HepG2 (cell line): ENCODE measurements around the gene DLG5. TPM values are rescaled to one million over a fixed set of nuclear protein-coding genes. Genes with fewer than 3 reads are reported as not detected.

Experiments used
- ATAC-seq: fragments of 200-7000 bp; cut with Tn5 transposase; 3 replicates; pipeline ENCODE4 v1.9.1; 2020; ENCODE audit warnings: mild to moderate bottlenecking, moderate library complexity
- BruUV-seq: library from RNA; stranded (reverse); fragments of 400-500 nt; replicated peaks from 2 replicates; lab custom pipeline; 2021; lab: Mats Ljungman, UMichigan
- CTCF ChIA-PET: fragments of 300-600 bp; formaldehyde crosslinking; extraction: SDS; loops from one replicate; lab custom pipeline; 2021; ENCODE audit warnings: low total read pairs, inconsistent platforms, low intra/inter-chr PET ratio; lab: Yijun Ruan, JAX
- POLR2A ChIA-PET: fragments of 350-600 bp; sonication (Branson Sonifier 250); formaldehyde crosslinking; loops from one replicate; lab custom pipeline; 2020; ENCODE audit warnings: antibody characterized with exemption, inconsistent platforms; lab: Yijun Ruan, JAX
- DNase-seq: peaks from one replicate; pipeline ENCODE4 v3.0.0-alpha.2; 2015; ENCODE audit warnings: low spot score
- FAIRE-seq: peaks from 3 replicates; lab custom pipeline; 2011; peaks lifted over from hg19 to GRCh38; lab: Jason Lieb, UNC
- H2AFZ ChIP-seq: one replicate; pipeline ENCODE4 v1.6.1; 2011; ENCODE audit warnings: low read length, inconsistent platforms
- H3K27ac ChIP-seq: fragments of 300-600 bp; 3 replicates; pipeline ENCODE4 v1.8.0; 2011; ENCODE audit warnings: mixed run types, mild to moderate bottlenecking, mixed read lengths, low read length, inconsistent platforms; ENCODE audit not compliant: insufficient read depth; ENCODE audit errors: extremely low read length
- H3K27me3 ChIP-seq, 2 experiments: fragments of 200-600 bp in 1 of 2; 2 replicates in 1 of 2; 3 replicates in 1 of 2; pipeline versions ENCODE4 v1.6.0 to v1.8.0; 2011; ENCODE audit warnings: low read length in 2 of 2, mild to moderate bottlenecking in 2 of 2, moderate library complexity in 2 of 2, inconsistent platforms in 1 of 2; ENCODE audit not compliant: insufficient read depth in 2 of 2, control insufficient read depth in 1 of 2
- H3K36me3 ChIP-seq, 2 experiments: fragments of 200-600 bp in 1 of 2; replicated peaks in 1 of 2; 2 replicates in 1 of 2; 3 replicates in 1 of 2; pipeline versions ENCODE4 v1.5.1 to v1.8.0; 2011; ENCODE audit warnings: low read length in 2 of 2, inconsistent platforms in 1 of 2; ENCODE audit not compliant: insufficient read depth in 2 of 2, control insufficient read depth in 1 of 2
- H3K4me1 ChIP-seq: 2 replicates; pipeline ENCODE4 v1.5.1; 2012; ENCODE audit warnings: low read length, inconsistent platforms; ENCODE audit not compliant: insufficient read depth
- H3K4me2 ChIP-seq: 2 replicates; pipeline ENCODE4 v1.6.0; 2011; ENCODE audit warnings: low read depth, low read length, inconsistent platforms
- H3K4me3 ChIP-seq, 3 experiments: fragments of 200-600 bp in 1 of 3; sonication (generic), shearing (Covaris generic) in 1 of 3; replicated peaks in 1 of 3; 2 replicates each; pipeline ENCODE4 v1.5.1; 2011 to 2016; ENCODE audit warnings: low read length in 3 of 3, inconsistent platforms in 2 of 3, low read depth in 2 of 3, mild to moderate bottlenecking in 2 of 3, control low read depth in 1 of 3, mixed read lengths in 1 of 3; ENCODE audit not compliant: insufficient read depth in 1 of 3
- H3K79me2 ChIP-seq: one replicate; pipeline ENCODE4 v1.6.1; 2011; ENCODE audit warnings: low read length, inconsistent platforms; ENCODE audit not compliant: insufficient read depth
- H3K9ac ChIP-seq: 2 replicates; pipeline ENCODE4 v1.6.0; 2011; ENCODE audit warnings: mild to moderate bottlenecking, low read depth, low read length, inconsistent platforms; ENCODE audit not compliant: insufficient read depth
- H3K9me3 ChIP-seq: 2 replicates; pipeline ENCODE4 v1.5.1; 2012; ENCODE audit warnings: mild to moderate bottlenecking, low read length
- H4K20me1 ChIP-seq: 2 replicates; pipeline ENCODE4 v1.6.0; 2011; ENCODE audit warnings: inconsistent platforms, mild to moderate bottlenecking, low read length, moderate library complexity; ENCODE audit not compliant: insufficient read depth
- ELF3 ChIP-seq: IDR thresholded peaks from 2 replicates; pipeline ENCODE4 v1.6.1; 2016; ENCODE audit warnings: missing genetic modification reagents, missing compliant biosample characterization
- HMG20A ChIP-seq: IDR thresholded peaks from 2 replicates; pipeline ENCODE4 v1.6.1; 2016; ENCODE audit warnings: borderline replicate concordance
- KLF16 ChIP-seq, 2 experiments: sonication (generic) in 1 of 2; formaldehyde crosslinking in 1 of 2; IDR thresholded peaks; 2 replicates each; pipeline versions ENCODE4 v1.6.1 to v1.8.0; 2016 to 2023; ENCODE audit warnings: missing genetic modification reagents in 2 of 2, missing compliant biosample characterization in 1 of 2
- SMAD1 ChIP-seq: sonication (generic); formaldehyde crosslinking; IDR thresholded peaks from 2 replicates; pipeline ENCODE4 v1.4.0; 2020; ENCODE audit warnings: missing genetic modification reagents, low read depth, mild to moderate bottlenecking, borderline replicate concordance
- SP1 ChIP-seq, 2 experiments: fragments of 450-650 bp in 1 of 2; sonication (generic) in 1 of 2; formaldehyde crosslinking in 1 of 2; IDR thresholded peaks; 2 replicates each; pipeline versions ENCODE4 v1.4.0 to v1.6.1; 2016 to 2020; ENCODE audit warnings: missing genetic modification reagents in 1 of 2
- TBP ChIP-seq: sonication (generic); formaldehyde crosslinking; IDR thresholded peaks from 2 replicates; pipeline ENCODE4 v1.5.0; 2020; ENCODE audit warnings: missing genetic modification reagents
- ZFP37 ChIP-seq: sonication (generic); formaldehyde crosslinking; IDR thresholded peaks from 2 replicates; pipeline ENCODE4 v1.4.0; 2020; ENCODE audit warnings: missing genetic modification reagents, borderline replicate concordance
- ZFP82 ChIP-seq: sonication (generic); formaldehyde crosslinking; IDR thresholded peaks from 2 replicates; pipeline ENCODE4 v1.5.1; 2020; ENCODE audit warnings: mild to moderate bottlenecking, missing genetic modification reagents, borderline replicate concordance
- ZKSCAN8 ChIP-seq: IDR thresholded peaks from 2 replicates; pipeline ENCODE4 v1.6.1; 2016; ENCODE audit warnings: borderline replicate concordance, missing genetic modification reagents, missing compliant biosample characterization
- ZNF234 ChIP-seq: sonication (generic); formaldehyde crosslinking; conservative IDR thresholded peaks from 2 replicates; pipeline ENCODE4 v1.5.1; 2020; ENCODE audit warnings: mild to moderate bottlenecking, missing genetic modification reagents
- ZNF44 ChIP-seq: sonication (generic); formaldehyde crosslinking; IDR thresholded peaks from 2 replicates; pipeline ENCODE4 v1.5.1; 2020; ENCODE audit warnings: mild to moderate bottlenecking, missing genetic modification reagents
- WGBS: methylation state at CpG from one replicate; pipeline ENCODE4 v1.1.6; 2017; ENCODE audit warnings: low lambda C conversion rate; 5-methylcytosine and 5-hydroxymethylcytosine counted together
- in situ Hi-C: cut with HindIII; loops from 2 replicates; pipeline ENCODE4 v1.10.0; 2017; ENCODE audit warnings: low pct_unique_long_range_greater_than_20kb; ENCODE audit not compliant: extremely low pct_ligation_motif_present
- intact Hi-C: fragments of 100-400 bp; cut with micrococcal nuclease; formaldehyde crosslinking; loops from one replicate; pipeline ENCODE4 v1.10.0; 2022; ENCODE audit not compliant: unreplicated experiment
- polyA plus RNA-seq, 8 experiments: library from polyadenylated mRNA; depleted of rRNA in 3 of 8; stranded (reverse) in 7 of 8; unstranded in 1 of 8; fragments of >200 nt; fragmentation: Illumina TruSeq in 4 of 8; extraction: Trizol in 4 of 8; gene quantifications; 2 replicates each; pipeline versions ENCODE4 v1.2.1 to v1.2.3, GENCODE V29; 2011 to 2016; ENCODE audit warnings: low read depth in 4 of 8, missing spikeins in 1 of 8, mixed read lengths in 1 of 8; ENCODE audit not compliant: insufficient read depth in 1 of 8
- total RNA-seq, 5 experiments: library from RNA; depleted of rRNA; stranded (reverse); fragments of >200 nt; fragmentation: Illumina TruSeq; extraction: Trizol; gene quantifications; 2 replicates each; pipeline ENCODE4 v1.2.3, GENCODE V29; 2016; ENCODE audit warnings: low read depth in 1 of 5
- TF ChIP-seq, protein P1 (sequence below): sonication (generic); formaldehyde crosslinking; IDR thresholded peaks from 2 replicates; pipeline ENCODE4 v1.5.1; 2020; ENCODE audit warnings: mild to moderate bottlenecking, missing genetic modification reagents

DLG5 gene
- total and polyA plus RNA-seq, 2 of the 13 experiments (the other 11 are each of a cell fraction or from before 2014, with no cell fraction given), result 15.5 to 18.2 TPM

- TF ChIP-seq ELF3, result no peak
- TF ChIP-seq ZFP82 (CRISPR knock-in tag), result no peak
- TF ChIP-seq, protein P1, sequence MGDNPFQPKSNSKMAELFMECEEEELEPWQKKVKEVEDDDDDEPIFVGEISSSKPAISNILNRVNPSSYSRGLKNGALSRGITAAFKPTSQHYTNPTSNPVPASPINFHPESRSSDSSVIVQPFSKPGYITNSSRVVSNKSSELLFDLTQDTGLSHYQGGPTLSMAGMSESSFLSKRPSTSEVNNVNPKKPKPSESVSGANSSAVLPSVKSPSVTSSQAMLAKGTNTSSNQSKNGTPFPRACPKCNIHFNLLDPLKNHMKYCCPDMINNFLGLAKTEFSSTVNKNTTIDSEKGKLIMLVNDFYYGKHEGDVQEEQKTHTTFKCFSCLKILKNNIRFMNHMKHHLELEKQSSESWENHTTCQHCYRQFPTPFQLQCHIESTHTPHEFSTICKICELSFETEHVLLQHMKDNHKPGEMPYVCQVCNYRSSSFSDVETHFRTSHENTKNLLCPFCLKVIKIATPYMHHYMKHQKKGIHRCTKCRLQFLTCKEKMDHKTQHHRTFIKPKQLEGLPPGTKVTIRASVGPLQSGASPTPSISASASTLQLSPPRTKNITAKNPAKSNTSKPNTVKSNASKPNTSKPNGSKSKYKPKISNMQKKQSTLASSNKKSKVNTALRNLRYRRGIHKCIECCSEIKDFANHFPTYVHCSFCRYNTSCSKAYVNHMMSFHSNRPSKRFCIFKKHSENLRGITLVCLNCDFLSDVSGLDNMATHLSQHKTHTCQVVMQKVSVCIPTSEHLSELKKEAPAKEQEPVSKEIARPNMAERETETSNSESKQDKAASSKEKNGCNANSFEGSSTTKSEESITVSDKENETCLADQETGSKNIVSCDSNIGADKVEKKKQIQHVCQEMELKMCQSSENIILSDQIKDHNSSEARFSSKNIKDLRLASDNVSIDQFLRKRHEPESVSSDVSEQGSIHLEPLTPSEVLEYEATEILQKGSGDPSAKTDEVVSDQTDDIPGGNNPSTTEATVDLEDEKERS (CRISPR knock-in tag), result no peak
- TF ChIP-seq SP1 (IDR thresholded peaks at IDR 0.05), result no peak
- no peak for TF ChIP-seq SP1 (CRISPR knock-in tag; IDR thresholded peaks at IDR 0.05)
- no peak for TF ChIP-seq ZNF234
- TF ChIP-seq SMAD1 (CRISPR knock-in tag), result no peak
- no peak for TF ChIP-seq ZFP37
- TF ChIP-seq HMG20A (CRISPR knock-in tag), result no peak
- TF ChIP-seq ZNF44, result no peak
- TF ChIP-seq KLF16 (CRISPR knock-in tag; IDR thresholded peaks at IDR 0.05), result no peak
- TF ChIP-seq TBP, result no peak
- TF ChIP-seq ZKSCAN8 (CRISPR knock-in tag), result no peak
- TF ChIP-seq, all 625 proteins: peak for 0
- no peak for FAIRE-seq
Observed at GRCh38 chr10:77796311-77796915, 130.1 kb downstream of the DLG5 start.

More at GRCh38 chr10:77796311-77796915, 130.1 kb downstream of the DLG5 start:
- H2AFZ ChIP-seq, result no peak overlapping the region
- ChIA-PET CTCF (no interaction called here), POLR2A (no interaction called here)
- in situ Hi-C loops, result no loop called here
- no peaks in the 10 kb centered on the region for H3K79me2 ChIP-seq
- ATAC-seq (no peak), DNase-seq (no peak)
- H3K4me1 ChIP-seq, result no peaks in the 10 kb centered on the region
- intact Hi-C loops, result no loop called here
- no peak overlapping the region for H3K4me2 ChIP-seq
- WGBS, result 98% methylated on average over 9 of the region's 16 CpGs
- no peaks in the 10 kb centered on the region for H3K27me3 ChIP-seq
- no peaks in the 10 kb centered on the region for H4K20me1 ChIP-seq
- H3K4me3 ChIP-seq, result no peak overlapping the region
- BruUV-seq, result no TSS peak
- no peak overlapping the region for H3K27ac ChIP-seq
- no peak overlapping the region for H3K9ac ChIP-seq
- H3K9me3 ChIP-seq, result no peaks in the 10 kb centered on the region
- H3K36me3 ChIP-seq, result peaks cover 39 to 85% of the 10 kb centered on the region in 2 experiments
